HUES64 (cell line): ENCODE results near the gene PCNX1.
"Not testable (repeated sequence)": the region's sequence is repeated elsewhere in the genome, so short reads cannot be mapped to it uniquely, and the experiment has no call there.

Experiments used
- H3K27ac ChIP-seq: 2 replicates; pipeline ENCODE4 v1.7.0; 2013; ENCODE audit warnings: low read depth, low read length, inconsistent platforms
- H3K27me3 ChIP-seq: 2 replicates; pipeline ENCODE4 v1.6.1; 2013; ENCODE audit warnings: mild to moderate bottlenecking, low read length; ENCODE audit not compliant: insufficient read depth
- H3K36me3 ChIP-seq: 2 replicates; pipeline ENCODE4 v1.6.1; 2013; ENCODE audit warnings: mild to moderate bottlenecking, low read length; ENCODE audit not compliant: insufficient read depth
- H3K4me1 ChIP-seq: 2 replicates; pipeline ENCODE4 v1.6.1; 2013; ENCODE audit warnings: mild to moderate bottlenecking, low read length, moderate library complexity; ENCODE audit not compliant: insufficient read depth
- H3K4me3 ChIP-seq: 2 replicates; pipeline ENCODE4 v1.5.1; 2013; ENCODE audit warnings: mild to moderate bottlenecking, low read length, moderate library complexity
- H3K9ac ChIP-seq: 2 replicates; pipeline ENCODE4 v1.6.1; 2013; ENCODE audit warnings: mild to moderate bottlenecking, low read depth, low read length
- H3K9me3 ChIP-seq: 2 replicates; pipeline ENCODE4 v1.6.1; 2013; ENCODE audit warnings: low read depth, low read length; ENCODE audit not compliant: insufficient read depth
- whole genome bisulfite sequencing: fragments of 150-250, 120-280 bp; methylation state at CpG from one replicate; pipeline ENCODE4 v1.1.7; 2013; ENCODE audit warnings: missing lambda C conversion rate; 5-methylcytosine and 5-hydroxymethylcytosine counted together

The PCNX1 gene

GRCh38 chr14:71117839-71118743, 210.8 kb downstream of the PCNX1 start:
- no peaks in the 10 kb centered on the region for H3K27me3 ChIP-seq
- H3K9me3 ChIP-seq: peaks cover 14% of the 10 kb centered on the region
- H3K4me1 ChIP-seq: peaks cover 16% of the 10 kb centered on the region; the same call in 1 of the 2 replicates
- H3K36me3 ChIP-seq: peaks cover 9% of the 10 kb centered on the region; the same call in 1 of the 2 replicates
- H3K27ac ChIP-seq: peak overlapping the region; percentile 75
- WGBS: 80% methylated on average over 10 of the region's 10 CpGs
- H3K9ac ChIP-seq: peak overlapping the region; percentile 19; the same call in 1 of the 2 replicates
- no peak overlapping the region for H3K4me3 ChIP-seq

- Histone ChIP-seq H3K4me1 (peaks cover 16% of the 10 kb centered on the region; the same call in 1 of the 2 replicates), H3K4me3 (no peak overlapping the region), H3K9ac (no peak overlapping the region), H3K9me3 (peaks cover 23% of the 10 kb centered on the region), H3K27ac (no peak overlapping the region), H3K36me3 (peaks cover 6% of the 10 kb centered on the region; the same call in 1 of the 2 replicates), H3K27me3 (no peaks in the 10 kb centered on the region)
- WGBS: 98% methylated on average over 1 of the region's 1 CpG
Observed at GRCh38 chr14:71119075-71119474, 211.8 kb downstream of the PCNX1 start.

GRCh38 chr14:71119832-71120231, 212.6 kb downstream of the PCNX1 start:
- 100% methylated on average over 1 of the region's 1 CpG for WGBS
- Histone ChIP-seq H3K4me1 (peaks cover 16% of the 10 kb centered on the region; the same call in 1 of the 2 replicates), H3K36me3 (peaks cover 3% of the 10 kb centered on the region; the same call in 1 of the 2 replicates), H3K27me3 (no peaks in the 10 kb centered on the region), H3K9me3 (peaks cover 23% of the 10 kb centered on the region), H3K27ac (no peak overlapping the region), H3K4me3 (no peak overlapping the region), H3K9ac (no peak overlapping the region)

GRCh38 chr14:71121001-71121400, 213.7 kb downstream of the PCNX1 start:
- Histone ChIP-seq H3K4me3 (no peak overlapping the region), H3K9me3 (peaks cover 23% of the 10 kb centered on the region), H3K9ac (no peak overlapping the region), H3K36me3 (0 out of 2 replicates have a peak, but pooled peaks cover 3% of the 10 kb centered on the region), H3K4me1 (peaks cover 16% of the 10 kb centered on the region; the same call in 1 of the 2 replicates), H3K27me3 (no peaks in the 10 kb centered on the region), H3K27ac (no peak overlapping the region)
- WGBS: 88% methylated on average over 1 of the region's 1 CpG

DNA sequence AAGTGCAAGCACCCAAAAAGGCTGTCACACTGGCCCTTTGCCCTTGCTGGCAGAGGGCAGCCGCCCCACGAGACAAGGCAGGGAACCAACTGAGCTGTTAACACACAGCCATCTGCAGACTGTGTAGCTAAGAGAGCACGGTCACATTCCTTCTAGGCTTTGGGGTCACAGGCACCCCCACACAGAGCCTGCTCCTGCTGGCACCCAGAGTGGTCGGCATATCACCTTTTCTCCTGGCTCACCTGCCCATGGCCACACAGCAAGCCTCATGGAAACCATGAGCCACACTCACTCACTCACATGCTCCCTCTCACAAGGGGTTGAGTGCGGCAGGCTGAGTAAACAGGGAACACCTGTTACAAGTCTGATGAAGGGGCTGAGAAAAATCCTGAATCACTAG, 214.5 kb downstream of the PCNX1 start:
- 0 out of 2 replicates have a peak, but pooled peaks cover 3% of the 10 kb centered on the region for H3K36me3 ChIP-seq
- no peaks in the 10 kb centered on the region for H3K27me3 ChIP-seq
- no peak overlapping the region for H3K9ac ChIP-seq
- no peak overlapping the region for H3K4me3 ChIP-seq
- H3K9me3 ChIP-seq: peaks cover 23% of the 10 kb centered on the region
- peaks cover 16% of the 10 kb centered on the region; the same call in 1 of the 2 replicates for H3K4me1 ChIP-seq
- WGBS: 97% methylated on average over 5 of the region's 5 CpGs
- no peak overlapping the region for H3K27ac ChIP-seq

DNA sequence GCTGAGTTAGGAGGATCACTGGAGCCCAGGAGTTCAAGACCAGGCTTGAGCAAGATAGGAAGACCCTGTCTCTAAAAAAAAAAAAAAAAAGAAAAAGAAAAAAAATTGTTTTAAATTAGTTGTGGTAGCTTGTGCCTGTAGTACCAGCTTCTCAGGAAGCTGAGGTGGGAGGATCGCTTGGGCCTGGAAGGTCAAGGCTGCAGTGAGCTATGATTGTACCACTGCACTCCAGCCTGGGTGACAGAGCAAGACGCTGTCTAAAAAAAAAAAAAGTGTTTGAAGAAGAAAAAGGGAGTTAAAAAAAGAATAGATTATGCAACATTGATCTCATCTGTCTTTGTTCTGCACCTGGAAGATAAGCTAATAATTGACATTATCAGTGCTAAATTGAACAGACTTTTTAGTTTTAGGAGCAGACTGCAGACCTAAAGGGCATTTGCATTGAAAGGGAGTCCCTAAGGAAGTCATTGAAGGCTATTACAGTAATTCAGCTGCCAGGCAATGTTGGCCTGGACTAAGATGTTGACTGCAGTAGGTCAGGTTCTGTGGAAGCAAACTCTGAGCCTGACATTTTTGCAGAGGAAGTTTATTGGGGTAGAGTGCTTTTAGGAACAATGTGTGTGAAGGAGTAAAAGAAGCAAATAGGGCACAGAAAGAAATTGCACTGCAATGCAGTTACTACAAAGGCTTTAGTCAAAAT, 215.8 kb downstream of the PCNX1 start:
- 82% methylated on average over 2 of the region's 2 CpGs for WGBS
- Histone ChIP-seq H3K9me3 (peaks cover 23% of the 10 kb centered on the region), H3K4me1 (peaks cover 8% of the 10 kb centered on the region; the same call in 1 of the 2 replicates), H3K27me3 (no peaks in the 10 kb centered on the region), H3K4me3 (no peak overlapping the region), H3K36me3 (0 out of 2 replicates have a peak, but pooled peaks cover 3% of the 10 kb centered on the region), H3K27ac (no peak overlapping the region), H3K9ac (no peak overlapping the region)

DNA sequence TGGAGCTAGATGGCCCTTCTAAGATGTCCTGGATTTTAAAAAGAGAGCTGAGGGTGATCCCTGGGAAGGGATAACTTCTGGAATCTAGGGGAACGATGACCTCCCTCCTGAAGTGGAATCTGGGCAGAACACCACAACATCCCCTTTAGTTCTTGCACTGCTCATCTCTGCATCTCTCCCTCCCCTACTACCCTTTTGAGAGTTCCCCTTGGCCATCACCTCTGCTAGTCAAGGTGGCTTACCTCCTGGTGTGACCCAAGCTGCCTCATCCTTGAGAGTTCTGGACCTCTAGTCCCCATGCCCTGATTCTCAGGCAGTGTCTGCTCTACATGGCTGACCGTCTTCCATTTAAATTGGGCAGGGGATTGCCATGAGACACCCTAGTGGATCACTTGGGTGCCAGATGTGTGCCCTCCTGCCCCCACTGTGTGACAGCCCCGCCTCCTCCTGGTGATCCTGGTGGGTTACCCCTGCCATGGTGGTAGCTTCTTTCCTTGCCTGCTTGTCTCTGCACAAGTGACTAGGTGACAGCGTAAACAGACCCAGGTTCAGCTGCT, 216.4 kb downstream of the PCNX1 start:
- Histone ChIP-seq H3K36me3 (0 out of 2 replicates have a peak, but pooled peaks cover 3% of the 10 kb centered on the region), H3K4me3 (no peak overlapping the region), H3K4me1 (peaks cover 2% of the 10 kb centered on the region; the same call in 1 of the 2 replicates), H3K9me3 (peaks cover 23% of the 10 kb centered on the region), H3K27me3 (no peaks in the 10 kb centered on the region), H3K27ac (no peak overlapping the region), H3K9ac (no peak overlapping the region)
- 98% methylated on average over 4 of the region's 4 CpGs for WGBS

DNA sequence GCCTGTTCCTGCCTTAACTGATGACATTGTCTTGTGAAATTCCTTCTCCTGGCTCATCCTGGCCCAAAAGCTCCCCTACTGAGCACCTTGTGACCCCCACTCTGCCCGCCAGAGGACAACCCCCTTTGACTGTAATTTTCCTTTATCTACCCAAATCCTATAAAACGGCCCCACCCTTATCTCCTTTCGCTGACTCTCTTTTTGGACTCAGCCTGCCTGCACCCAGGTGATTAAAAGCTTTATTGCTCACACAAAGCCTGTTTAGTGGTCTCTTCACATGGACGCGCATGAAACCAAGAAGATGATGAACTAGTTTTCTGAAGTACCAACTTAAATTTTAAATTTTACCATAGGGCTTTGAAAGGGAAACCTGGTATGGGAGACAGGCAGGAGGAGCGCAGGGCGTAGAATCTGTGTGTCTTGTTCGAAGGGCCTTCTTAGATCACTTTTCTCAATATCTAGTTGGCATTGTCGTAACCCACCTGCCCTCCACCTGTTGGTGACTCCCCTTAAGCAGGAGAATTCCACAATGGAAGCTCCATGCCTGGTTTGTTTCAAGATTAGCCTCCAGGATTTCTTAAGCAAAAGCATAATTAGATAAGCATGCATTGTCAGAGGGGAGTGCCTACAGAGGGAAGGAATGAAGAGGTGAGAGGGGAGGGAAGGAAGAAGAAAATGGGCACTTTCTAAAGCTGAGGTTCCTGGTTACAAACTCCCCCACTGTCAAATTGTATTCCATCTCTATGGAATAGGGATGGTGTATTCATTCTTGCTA, 222.6 kb downstream of the PCNX1 start:
- H3K4me1 ChIP-seq, H3K36me3 ChIP-seq, H3K9ac ChIP-seq, H3K27me3 ChIP-seq, H3K9me3 ChIP-seq, H3K4me3 ChIP-seq: not testable (repeated sequence)
- 83% methylated on average over 9 of the region's 9 CpGs for WGBS
- H3K27ac ChIP-seq: peak overlapping the region; percentile 25; the same call in 1 of the 2 replicates

- H3K4me1 ChIP-seq: peaks cover 4% of the 10 kb centered on the region; the same call in 1 of the 2 replicates
- H3K27me3 ChIP-seq: no peaks in the 10 kb centered on the region
- H3K9me3 ChIP-seq: no peaks in the 10 kb centered on the region
- H3K36me3 ChIP-seq: no peaks in the 10 kb centered on the region
- no peak overlapping the region for H3K9ac ChIP-seq
- H3K27ac ChIP-seq: no peak overlapping the region
- 83% methylated on average over 10 of the region's 11 CpGs for WGBS
- no peak overlapping the region for H3K4me3 ChIP-seq
Observed at GRCh38 chr14:71130491-71131179, 223.4 kb downstream of the PCNX1 start.

GRCh38 chr14:71133296-71133695, 226.0 kb downstream of the PCNX1 start:
- Histone ChIP-seq H3K27ac (no peak overlapping the region), H3K36me3 (no peaks in the 10 kb centered on the region), H3K9me3 (no peaks in the 10 kb centered on the region), H3K9ac (no peak overlapping the region), H3K4me1 (peaks cover 4% of the 10 kb centered on the region; the same call in 1 of the 2 replicates), H3K27me3 (no peaks in the 10 kb centered on the region), H3K4me3 (no peak overlapping the region)
- 95% methylated on average over 8 of the region's 8 CpGs for WGBS
